IPS-20b (cell line): ENCODE data around the gene CCDC171.
"Not testable (repeated sequence)": the region's sequence is repeated elsewhere in the genome, so short reads cannot be mapped to it uniquely, and the experiment has no call there.

ENCODE experiments used
- H3K27ac ChIP-seq: one replicate; pipeline ENCODE4 v1.5.1; 2013; ENCODE audit warnings: low read length
- H3K27me3 ChIP-seq: 2 replicates; pipeline ENCODE4 v1.6.1; 2013; ENCODE audit warnings: mild to moderate bottlenecking, low read length, inconsistent platforms; ENCODE audit not compliant: insufficient read depth
- H3K36me3 ChIP-seq: 2 replicates; pipeline ENCODE4 v1.6.1; 2013; ENCODE audit warnings: low read depth, mild to moderate bottlenecking, inconsistent platforms, low read length, moderate library complexity; ENCODE audit not compliant: insufficient read depth
- H3K4me1 ChIP-seq: 2 replicates; pipeline ENCODE4 v1.6.1; 2013; ENCODE audit warnings: mild to moderate bottlenecking, control low read depth, inconsistent platforms, low read length, moderate library complexity; ENCODE audit not compliant: insufficient read depth
- H3K4me3 ChIP-seq: 2 replicates; pipeline ENCODE4 v1.5.1; 2013; ENCODE audit warnings: mild to moderate bottlenecking, low read length, inconsistent platforms
- H3K9ac ChIP-seq: 2 replicates; pipeline ENCODE4 v1.6.1; 2013; ENCODE audit warnings: low read depth, mild to moderate bottlenecking, inconsistent platforms, low read length, moderate library complexity
- H3K9me3 ChIP-seq: 2 replicates; pipeline ENCODE4 v1.6.1; 2013; ENCODE audit warnings: mild to moderate bottlenecking, low read depth, low read length, inconsistent platforms; ENCODE audit not compliant: insufficient read depth

The CCDC171 gene

DNA sequence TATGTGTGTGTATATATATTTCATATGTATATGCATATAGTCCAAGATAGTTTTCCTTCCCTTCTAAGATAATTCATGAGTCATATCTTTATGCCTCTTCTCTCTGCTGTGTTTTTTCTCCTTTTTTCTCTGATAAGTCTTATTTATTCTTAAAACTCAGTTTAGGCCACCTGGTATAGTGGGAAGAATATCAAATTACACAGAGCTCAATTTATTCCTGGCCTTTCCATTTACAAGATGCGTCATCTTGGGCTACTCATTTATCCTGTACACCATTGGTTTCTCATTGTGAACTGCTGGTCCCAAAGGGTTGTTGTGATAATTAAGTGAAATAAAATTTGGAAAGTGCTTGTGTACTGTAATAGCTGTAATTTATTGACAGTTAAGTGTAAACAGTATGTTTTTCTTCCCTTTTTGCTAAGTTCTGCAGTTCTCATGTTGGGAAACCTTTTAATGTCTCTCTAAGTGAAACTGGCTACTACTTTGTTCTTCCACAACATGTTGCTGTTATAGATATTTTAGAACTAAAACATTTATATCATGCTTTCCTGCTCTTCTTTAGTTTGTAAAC lies 19.4 kb downstream of the CCDC171 start:
- no peak overlapping the region for H3K27ac ChIP-seq
- no peaks in the 10 kb centered on the region for H3K4me1 ChIP-seq
- no peaks in the 10 kb centered on the region for H3K36me3 ChIP-seq
- no peaks in the 10 kb centered on the region for H3K9me3 ChIP-seq
- no peak overlapping the region for H3K4me3 ChIP-seq
- no peaks in the 10 kb centered on the region for H3K27me3 ChIP-seq
- no peak overlapping the region for H3K9ac ChIP-seq

- H3K27ac ChIP-seq: no peak overlapping the region
- no peak overlapping the region for H3K4me3 ChIP-seq
- no peaks in the 10 kb centered on the region for H3K4me1 ChIP-seq
- H3K36me3 ChIP-seq: no peaks in the 10 kb centered on the region
- no peaks in the 10 kb centered on the region for H3K9me3 ChIP-seq
- no peaks in the 10 kb centered on the region for H3K27me3 ChIP-seq
- no peak overlapping the region for H3K9ac ChIP-seq
These were observed 23.7 kb downstream of the CCDC171 start for GRCh38 chr9:15576350-15577050.

DNA sequence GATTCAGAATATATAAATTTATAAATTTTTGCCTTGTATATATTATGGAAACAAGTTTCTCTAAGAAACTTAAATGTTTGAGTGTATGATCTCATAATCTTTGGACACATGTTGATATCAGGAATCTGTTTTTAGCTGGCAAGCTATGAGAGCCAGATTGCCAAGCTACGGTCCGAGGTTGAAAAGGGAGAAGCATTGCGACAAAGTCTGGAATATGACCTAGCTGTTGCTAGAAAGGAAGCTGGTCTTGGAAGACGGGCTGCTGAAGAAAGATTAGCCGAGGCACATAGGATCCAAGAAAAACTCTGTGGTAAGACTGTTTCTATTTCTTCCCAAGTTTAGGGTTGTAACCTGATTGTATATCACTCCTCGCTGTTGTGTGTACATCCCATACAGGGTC lies 25.9 kb downstream of the CCDC171 start:
- no peak overlapping the region for H3K9ac ChIP-seq
- H3K9me3 ChIP-seq: no peaks in the 10 kb centered on the region
- H3K4me3 ChIP-seq: no peak overlapping the region
- no peaks in the 10 kb centered on the region for H3K27me3 ChIP-seq
- H3K27ac ChIP-seq: no peak overlapping the region
- no peaks in the 10 kb centered on the region for H3K4me1 ChIP-seq
- H3K36me3 ChIP-seq: no peaks in the 10 kb centered on the region

DNA sequence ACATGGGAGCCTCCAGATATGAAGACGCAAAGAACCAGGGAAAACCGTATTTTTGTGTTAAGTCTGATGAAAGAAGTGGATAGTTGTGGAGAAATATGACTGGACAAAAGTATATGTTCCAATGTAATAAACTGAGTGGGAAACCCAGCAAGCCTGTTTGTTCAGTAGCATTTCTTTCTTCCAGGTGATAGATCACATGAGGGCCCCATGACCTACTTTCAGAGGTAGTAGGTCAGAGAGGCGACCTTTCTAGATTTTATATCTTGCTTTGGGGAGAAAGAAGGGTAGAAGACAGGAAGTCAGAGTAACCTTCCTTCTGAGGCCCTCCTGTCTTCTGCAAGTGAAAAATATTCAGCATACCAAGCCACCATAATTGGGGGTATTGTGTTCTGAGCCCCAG lies 31.5 kb downstream of the CCDC171 start:
- H3K9me3 ChIP-seq: no peaks in the 10 kb centered on the region
- no peaks in the 10 kb centered on the region for H3K27me3 ChIP-seq
- no peak overlapping the region for H3K9ac ChIP-seq
- H3K4me3 ChIP-seq: no peak overlapping the region
- H3K36me3 ChIP-seq: no peaks in the 10 kb centered on the region
- no peak overlapping the region for H3K27ac ChIP-seq
- H3K4me1 ChIP-seq: 0 out of 2 replicates have a peak, but pooled peaks cover 4% of the 10 kb centered on the region

DNA sequence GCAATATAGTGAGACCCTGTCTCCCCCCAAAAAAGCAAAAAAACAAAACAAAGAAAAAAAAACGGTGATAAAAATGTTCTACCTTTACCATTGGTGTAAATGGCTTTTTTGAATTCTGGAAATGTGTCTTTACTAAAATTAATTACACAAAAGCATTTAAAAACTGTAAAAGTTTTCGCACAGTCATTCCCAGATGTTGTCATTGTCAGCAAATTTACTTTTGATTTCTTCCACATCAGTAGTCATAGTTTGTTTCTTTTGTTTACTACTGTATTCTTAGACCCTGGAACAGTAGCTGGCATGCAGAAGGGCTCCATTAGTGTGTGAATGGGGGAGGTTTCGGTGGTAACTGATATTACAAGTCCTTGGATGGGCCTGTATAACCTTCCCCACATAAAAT lies 39.5 kb downstream of the CCDC171 start:
- Histone ChIP-seq H3K27ac (no peak overlapping the region), H3K9me3 (no peaks in the 10 kb centered on the region), H3K27me3 (no peaks in the 10 kb centered on the region), H3K9ac (no peak overlapping the region), H3K36me3 (no peaks in the 10 kb centered on the region), H3K4me3 (no peak overlapping the region), H3K4me1 (peaks cover 8% of the 10 kb centered on the region; the same call in 1 of the 2 replicates)

GRCh38 chr9:15592940-15593339 lies 40.1 kb downstream of the CCDC171 start:
- H3K27me3 ChIP-seq, H3K4me3 ChIP-seq, H3K36me3 ChIP-seq, H3K9ac ChIP-seq, H3K27ac ChIP-seq, H3K9me3 ChIP-seq, H3K4me1 ChIP-seq: not testable (repeated sequence)

- H3K27me3 ChIP-seq, H3K27ac ChIP-seq: not testable (repeated sequence)
These were observed 48.0 kb downstream of the CCDC171 start for GRCh38 chr9:15600666-15601330.

DNA sequence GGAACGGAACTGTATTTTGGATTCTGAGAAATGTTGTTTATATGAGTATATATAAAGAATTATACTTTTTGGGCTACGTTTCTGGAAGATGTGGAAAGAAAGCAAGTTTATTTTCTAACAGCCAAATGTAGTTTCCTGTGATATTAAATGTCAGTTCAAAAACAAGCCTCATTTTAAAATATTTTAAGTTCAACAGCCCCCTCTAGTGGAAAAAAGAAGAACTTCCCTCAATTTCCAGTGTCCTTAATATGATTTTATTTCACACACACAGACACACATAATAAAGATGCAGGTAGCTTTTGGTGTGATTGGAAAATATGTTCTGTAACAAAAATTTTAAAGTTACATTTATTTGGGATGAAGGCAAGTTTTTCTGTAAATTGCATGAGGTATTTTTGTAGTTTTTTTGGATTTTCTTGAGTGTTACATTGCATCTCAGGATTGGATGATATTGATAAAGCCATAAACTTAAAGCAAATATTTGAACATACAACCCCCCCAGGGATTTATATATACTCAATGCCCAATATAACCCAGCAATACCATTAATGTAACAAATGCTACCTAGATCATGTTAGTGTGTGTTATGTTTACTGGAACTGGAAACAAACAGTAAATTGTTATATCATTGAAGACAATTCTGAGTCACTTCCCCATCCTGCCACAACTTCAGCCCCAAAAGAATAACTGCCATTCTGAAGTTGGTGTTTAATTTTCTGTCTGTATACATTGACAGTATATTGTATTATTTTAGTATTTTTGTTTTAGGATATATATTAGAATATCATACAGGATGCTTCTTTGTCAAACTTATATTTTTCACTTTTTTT lies 54.0 kb downstream of the CCDC171 start:
- Histone ChIP-seq H3K36me3 (no peaks in the 10 kb centered on the region), H3K4me3 (no peak overlapping the region), H3K27ac (no peak overlapping the region), H3K9me3 (no peaks in the 10 kb centered on the region), H3K27me3 (no peaks in the 10 kb centered on the region), H3K9ac (no peak overlapping the region), H3K4me1 (no peaks in the 10 kb centered on the region)

More at GRCh38 chr9:15600666-15601330, 48.0 kb downstream of the CCDC171 start:
- not testable (repeated sequence) for H3K9me3 ChIP-seq, H3K9ac ChIP-seq, H3K36me3 ChIP-seq, H3K4me3 ChIP-seq, H3K4me1 ChIP-seq

DNA sequence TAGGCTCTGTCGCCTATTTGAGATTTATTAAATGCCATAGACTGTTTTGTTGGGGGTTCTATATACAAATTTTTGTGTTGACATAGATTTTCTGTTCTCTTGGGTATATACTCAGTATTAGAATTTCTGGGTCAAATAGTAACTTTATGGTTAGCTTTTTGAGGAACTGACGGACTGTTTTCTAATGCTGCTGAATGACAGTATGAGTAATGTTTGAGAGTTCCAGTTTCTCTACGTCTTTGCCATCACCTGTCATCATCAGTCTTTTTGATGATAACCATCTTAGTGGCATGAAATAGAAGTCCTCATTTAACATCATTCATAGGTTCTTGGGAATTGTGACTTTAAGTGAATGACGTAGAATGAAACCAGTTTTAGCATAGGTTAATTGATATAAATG lies 60.1 kb downstream of the CCDC171 start:
- Histone ChIP-seq H3K4me3 (no peak overlapping the region), H3K4me1 (0 out of 2 replicates have a peak, but pooled peaks cover 5% of the 10 kb centered on the region), H3K27me3 (no peaks in the 10 kb centered on the region), H3K9me3 (no peaks in the 10 kb centered on the region), H3K9ac (no peak overlapping the region), H3K27ac (no peak overlapping the region), H3K36me3 (no peaks in the 10 kb centered on the region)

DNA sequence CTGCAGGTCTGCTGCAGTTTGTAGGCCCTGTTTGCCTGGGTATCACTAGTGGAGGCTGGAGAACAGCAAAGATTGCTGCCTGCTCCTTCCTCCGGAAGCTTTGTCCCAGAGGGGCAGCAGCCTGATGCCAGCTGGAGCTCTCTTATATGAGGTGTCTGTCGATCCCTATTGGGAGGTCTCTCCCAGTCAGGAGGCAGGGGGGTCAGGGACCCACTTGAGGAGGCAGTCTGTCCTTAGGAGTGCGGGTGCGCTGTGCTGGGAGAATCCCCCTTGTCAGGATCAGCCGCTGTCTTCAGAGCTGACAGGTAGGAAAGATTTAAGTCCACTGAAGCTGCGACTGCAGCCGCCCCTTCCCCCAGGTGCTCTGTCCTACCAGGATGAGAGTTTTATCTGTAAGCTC lies 64.9 kb downstream of the CCDC171 start:
- H3K36me3 ChIP-seq: no peaks in the 10 kb centered on the region
- H3K4me1 ChIP-seq: 0 out of 2 replicates have a peak, but pooled peaks cover under 1% of the 10 kb centered on the region
- H3K4me3 ChIP-seq: no peak overlapping the region
- H3K27me3 ChIP-seq: no peaks in the 10 kb centered on the region
- H3K9me3 ChIP-seq: no peaks in the 10 kb centered on the region
- H3K27ac ChIP-seq: no peak overlapping the region
- H3K9ac ChIP-seq: no peak overlapping the region

DNA sequence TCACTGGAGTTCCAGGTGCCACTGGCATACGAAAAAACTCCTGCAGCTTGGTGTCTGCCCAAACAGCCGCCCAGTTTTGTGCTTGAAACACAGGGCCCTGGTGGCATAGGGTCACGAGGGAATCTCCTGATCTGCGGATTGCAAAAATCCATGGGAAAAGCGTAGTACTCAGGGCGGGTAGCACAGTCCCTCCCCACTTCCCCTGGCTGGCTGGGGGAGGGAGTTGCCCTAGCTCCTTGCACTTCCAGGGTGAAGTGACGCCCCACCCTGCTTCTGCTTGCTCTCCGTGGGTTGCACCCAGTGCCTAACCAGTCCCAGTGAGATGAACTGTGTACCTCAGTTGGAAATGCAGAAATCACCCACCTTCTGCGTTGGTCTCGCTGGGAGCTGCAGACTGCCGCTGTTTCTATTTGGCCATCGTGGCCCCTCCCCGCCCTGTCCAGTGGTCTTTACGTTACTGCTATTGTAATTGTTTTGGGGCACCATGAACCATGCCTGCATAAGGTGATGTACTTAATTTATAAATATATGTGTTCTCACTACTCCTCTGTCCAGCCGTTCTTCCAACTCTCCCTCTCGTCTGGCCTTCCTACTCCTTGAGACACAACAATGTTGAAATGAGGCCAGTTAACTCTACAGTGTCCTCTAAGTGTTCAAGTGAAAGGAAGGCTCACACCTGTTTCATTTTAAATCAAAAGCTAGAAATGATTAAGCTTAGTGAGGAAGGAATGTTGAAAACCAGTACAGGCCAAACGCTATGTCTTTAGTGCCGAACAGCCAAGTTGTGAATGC lies 65.9 kb downstream of the CCDC171 start:
- Histone ChIP-seq H3K9me3 (no peaks in the 10 kb centered on the region), H3K4me3 (no peak overlapping the region), H3K36me3 (no peaks in the 10 kb centered on the region), H3K4me1 (no peaks in the 10 kb centered on the region), H3K27ac (no peak overlapping the region), H3K9ac (no peak overlapping the region), H3K27me3 (no peaks in the 10 kb centered on the region)
